Thoracic aorta (tissue), 2 donors: ENCODE results near the gene PSAP. TPM values are rescaled to one million over a fixed set of nuclear protein-coding genes. Genes with fewer than 3 reads are reported as not detected.

Source experiments
- ATAC-seq: fragments of 150-250 bp; one replicate; pipeline ENCODE4 v1.8.0; 2017; ENCODE audit warnings: low read depth; ENCODE audit not compliant: insufficient number of reproducible peaks, low FRiP score
- DNase-seq: peaks from one replicate; pipeline ENCODE4 v3.0.0-alpha.2; 2020; ENCODE audit warnings: low spot score
- H3K27ac ChIP-seq, 2 donors: fragments of 200-600 bp; sonication (generic); 1 replicate in 1 of 2; 2 replicates in 1 of 2; pipeline ENCODE4 v1.5.1; 2016; ENCODE audit warnings: mild to moderate bottlenecking in 2 of 2, moderate library complexity in 2 of 2
- H3K27me3 ChIP-seq: fragments of 200-600 bp; sonication (generic); replicated peaks from 2 replicates; pipeline ENCODE4 v1.6.0; 2016; ENCODE audit warnings: mild to moderate bottlenecking; ENCODE audit not compliant: insufficient read depth
- H3K36me3 ChIP-seq: fragments of 200-600 bp; sonication (generic); one replicate; pipeline ENCODE4 v1.5.1; 2016
- H3K4me1 ChIP-seq, 2 donors: fragments of 200-600 bp; sonication (generic); 1 replicate in 1 of 2; 2 replicates in 1 of 2; pipeline versions ENCODE4 v1.5.1 to v1.6.0; 2016; ENCODE audit warnings: low read depth in 2 of 2, mild to moderate bottlenecking in 1 of 2; ENCODE audit not compliant: control insufficient read depth in 1 of 2
- H3K4me3 ChIP-seq: fragments of 200-600 bp; sonication (generic); 2 replicates; pipeline ENCODE4 v1.5.1; 2016; ENCODE audit warnings: mild to moderate bottlenecking
- H3K9me3 ChIP-seq: fragments of 200-600 bp; sonication (generic); 2 replicates; pipeline ENCODE4 v1.5.1; 2016
- CTCF ChIP-seq: fragments of 200-600 bp; sonication (generic); IDR thresholded peaks from one replicate; pipeline ENCODE4 v1.5.1; 2019; ENCODE audit warnings: antibody characterized with exemption
- total RNA-seq, 2 donors: library from RNA; depleted of rRNA; stranded (reverse); fragments of >200 nt; gene quantifications; one replicate each; pipeline versions ENCODE4 v1.1.0 to v1.2.3, GENCODE V29; 2016

The PSAP gene
- total RNA-seq, 2 donors from 2014 or later = 1,091 to 1,135 TPM

GRCh38 chr10:71812016-71812912 lies 38.8 kb downstream of the PSAP start:
- TF ChIP-seq CTCF = peak; percentile 83
- Histone ChIP-seq H3K27ac (no peak overlapping the region), H3K4me1 (no peaks in the 10 kb centered on the region), H3K36me3 (peaks cover 10% of the 10 kb centered on the region), H3K27me3 (no peaks in the 10 kb centered on the region), H3K4me3 (no peak overlapping the region), H3K9me3 (no peaks in the 10 kb centered on the region)
- ATAC-seq (peak; percentile 33), DNase-seq (no peak)

- ATAC-seq (no peak), DNase-seq (no peak)
- Histone ChIP-seq H3K36me3 (peaks cover 5% of the 10 kb centered on the region), H3K27ac (no peak overlapping the region), H3K27me3 (no peaks in the 10 kb centered on the region), H3K9me3 (no peaks in the 10 kb centered on the region), H3K4me1 (no peaks in the 10 kb centered on the region), H3K4me3 (no peak overlapping the region)
- TF ChIP-seq CTCF = no peak
Observed at GRCh38 chr10:71811351-71811750, 39.7 kb downstream of the PSAP start.

GRCh38 chr10:71810048-71810750 lies 40.9 kb downstream of the PSAP start:
- H3K36me3 ChIP-seq = no peaks in the 10 kb centered on the region
- DNase-seq = no peak
- TF ChIP-seq CTCF = no peak

GRCh38 chr10:71809628-71810027 lies 41.4 kb downstream of the PSAP start:
- TF ChIP-seq CTCF = no peak
- Histone ChIP-seq H3K27ac (no peak overlapping the region), H3K27me3 (no peaks in the 10 kb centered on the region), H3K9me3 (no peaks in the 10 kb centered on the region), H3K36me3 (no peaks in the 10 kb centered on the region), H3K4me1 (no peaks in the 10 kb centered on the region), H3K4me3 (no peak overlapping the region)
- no peak for ATAC-seq
- DNase-seq = no peak

More at GRCh38 chr10:71810048-71810750, 40.9 kb downstream of the PSAP start:
- Histone ChIP-seq H3K4me3 (no peak overlapping the region), H3K27ac (no peak overlapping the region), H3K9me3 (no peaks in the 10 kb centered on the region), H3K4me1 (no peaks in the 10 kb centered on the region), H3K27me3 (no peaks in the 10 kb centered on the region)
- ATAC-seq = no peak
